ENCODE results near the gene KIF3B. TPM values are rescaled to one million over a fixed set of nuclear protein-coding genes. Genes with fewer than 3 reads are reported as not detected.

Gene KIF3B
- total and polyA plus RNA-seq, 2 of the 13 experiments (the other 11 are each of a cell fraction or from before 2014, with no cell fraction given) = 23.6 to 28.8 TPM

GRCh38 chr20:32288225-32288849, 10.9 kb downstream of the KIF3B start (continued):
- 0 out of 2 replicates have a peak, but pooled peaks have one; percentile 23 for TF ChIP-seq NCOA5 (CRISPR knock-in tag; IDR thresholded peaks at IDR 0.05)
- TF ChIP-seq ZMYM4 (CRISPR knock-in tag; IDR thresholded peaks at IDR 0.05) = peak; percentile 68
- TF ChIP-seq ZBTB49 (CRISPR knock-in tag; IDR thresholded peaks at IDR 0.05; ENCODE audit: borderline replicate concordance) = 0 out of 2 replicates have a peak, but pooled peaks have one; percentile 50
- no peak for TF ChIP-seq ZNF83 (CRISPR knock-in tag; IDR thresholded peaks at IDR 0.05; ENCODE audit: borderline replicate concordance)
- no peak for TF ChIP-seq ZFP36 (IDR thresholded peaks at IDR 0.05; ENCODE audit: borderline replicate concordance, low read depth, low read length, partially characterized antibody)
- no peak for TF ChIP-seq ZNF251 (CRISPR knock-in tag; IDR thresholded peaks at IDR 0.05)
- peak; percentile 45; the same call in 1 of the 2 replicates for TF ChIP-seq MEIS2 (CRISPR knock-in tag; IDR thresholded peaks at IDR 0.05)
- 0 out of 2 replicates have a peak, but pooled peaks have one; percentile 22 for TF ChIP-seq ZSCAN25 (CRISPR knock-in tag; IDR thresholded peaks at IDR 0.05)
- TF ChIP-seq SKI (IDR thresholded peaks at IDR 0.05; ENCODE audit: partially characterized antibody) = peak; percentile 95
- peak; percentile 73; the same call in 1 of the 2 replicates for TF ChIP-seq RERE (CRISPR knock-in tag; IDR thresholded peaks at IDR 0.05; ENCODE audit: low read depth)
- TF ChIP-seq THRA (CRISPR knock-in tag; IDR thresholded peaks at IDR 0.05; ENCODE audit: borderline replicate concordance) = peak; percentile 88
- TF ChIP-seq ELF3 (CRISPR knock-in tag; IDR thresholded peaks at IDR 0.05) = peak; percentile 77
- peak; percentile 83 for TF ChIP-seq YEATS4 (CRISPR knock-in tag; IDR thresholded peaks at IDR 0.05; ENCODE audit: borderline replicate concordance)
- TF ChIP-seq TBP (CRISPR knock-in tag; IDR thresholded peaks at IDR 0.05) = 0 out of 2 replicates have a peak, but pooled peaks have one; percentile 74
- TF ChIP-seq HOXD1 (CRISPR knock-in tag; IDR thresholded peaks at IDR 0.05) = peak; percentile 83; the same call in 1 of the 2 replicates
- TF ChIP-seq ZNF276 (CRISPR knock-in tag; IDR thresholded peaks at IDR 0.05; ENCODE audit: low read depth) = no peak
- TF ChIP-seq ATF4 (CRISPR knock-in tag; IDR thresholded peaks at IDR 0.05) = peak in 1 of 2 experiments; percentile 74; a peak in 2 of 4 replicates
